ENCODE data around the gene ARL3.
A peak's percentile ranks its signal among the peaks of the same experiment; 100 is the strongest.
"Not testable (repeated sequence)": the region's sequence is repeated elsewhere in the genome, so short reads cannot be mapped to it uniquely, and the experiment has no call there.

Gene ARL3

GRCh38 chr10:102735065-102735562 lies 20.9 kb upstream of the ARL3 start:
- no peak for DNase-seq (ENCODE audit: low read depth in 2 of 2)

DNA sequence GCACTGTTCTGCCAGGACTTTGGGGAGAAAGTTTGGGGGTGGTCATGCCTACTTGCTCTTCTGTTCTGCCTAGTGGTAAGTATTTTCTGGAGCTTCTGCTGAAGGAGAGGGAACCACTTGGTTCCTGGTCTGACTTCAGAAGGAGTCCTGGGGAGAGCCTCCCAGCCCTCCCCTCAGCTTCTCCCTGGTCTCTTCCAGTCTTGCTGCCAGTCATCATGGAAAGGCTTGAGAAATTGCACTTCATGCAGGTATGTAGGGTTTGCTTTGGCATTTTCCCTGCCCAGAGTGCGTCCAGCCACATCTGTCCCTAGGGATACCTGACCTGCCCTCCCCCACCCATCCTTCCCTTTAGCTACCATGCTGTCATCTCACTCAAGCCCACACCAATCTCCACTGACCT lies 18.5 kb upstream of the ARL3 start:
- DNase-seq (ENCODE audit: low read depth in 2 of 2): no peak

- DNase-seq (ENCODE audit: low read depth in 2 of 2): no peak
Measured at GRCh38 chr10:102731222-102731800, 17.1 kb upstream of the ARL3 start.

- DNase-seq (ENCODE audit: low read depth in 2 of 2): peak in 1 of 2 donors; percentile 24
Measured at GRCh38 chr10:102729029-102730026, 15.1 kb upstream of the ARL3 start.

DNA sequence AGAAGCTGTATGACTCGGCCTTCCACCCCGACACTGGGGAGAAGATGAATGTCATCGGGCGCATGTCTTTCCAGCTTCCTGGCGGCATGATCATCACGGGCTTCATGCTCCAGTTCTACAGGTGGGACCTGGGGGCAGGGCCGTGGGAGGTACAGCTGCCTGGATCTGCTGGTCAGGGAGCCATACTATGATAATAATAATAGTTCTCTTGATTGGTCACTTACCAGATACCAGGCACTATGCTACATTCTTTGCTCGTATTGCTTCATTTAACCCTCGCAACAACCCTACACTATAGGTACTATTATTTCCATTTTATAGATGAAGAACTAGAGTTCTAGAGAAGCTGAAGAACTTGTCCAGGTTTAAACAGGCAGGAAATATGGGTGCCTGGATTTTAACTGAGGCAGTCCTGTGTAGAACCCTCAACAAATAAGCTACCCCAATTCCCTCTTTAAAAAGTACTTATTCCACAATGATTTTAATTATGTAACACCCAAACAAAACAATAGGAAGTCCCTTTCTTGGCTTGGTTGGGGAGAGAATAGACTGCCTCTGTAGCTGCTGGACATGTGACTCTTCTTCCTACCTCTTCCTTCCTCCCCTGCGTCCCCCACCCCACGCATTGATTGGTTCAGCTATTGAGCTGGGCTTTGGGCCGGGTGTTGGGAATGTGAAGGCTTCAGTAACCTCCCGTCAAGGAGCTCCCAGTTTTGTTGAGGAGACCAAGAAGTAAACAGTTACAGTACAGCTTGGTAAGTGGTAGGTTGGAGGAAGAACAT lies 13.0 kb upstream of the ARL3 start:
- no peak for DNase-seq (ENCODE audit: low read depth in 2 of 2)

DNA sequence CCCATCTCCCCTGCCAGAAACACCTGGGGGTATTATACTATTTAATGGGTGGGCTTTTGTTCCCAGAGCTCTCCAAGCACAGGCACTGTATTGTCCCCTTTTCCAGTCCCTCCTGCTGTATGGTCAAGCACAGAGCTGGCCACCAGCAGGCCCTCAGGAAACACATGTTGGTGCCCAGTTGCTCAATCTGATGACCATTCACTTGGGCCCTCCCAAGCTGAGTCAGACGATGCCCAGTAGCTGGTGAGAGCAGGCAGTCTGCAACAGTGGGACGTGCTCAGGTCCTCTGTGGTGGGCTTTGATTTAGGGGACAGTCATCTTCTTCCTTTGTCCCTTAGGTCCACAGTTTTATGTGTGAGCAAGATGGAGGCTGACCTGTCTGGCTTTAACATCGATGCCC lies 12.1 kb upstream of the ARL3 start:
- DNase-seq (ENCODE audit: low read depth in 2 of 2): no peak

- DNase-seq (ENCODE audit: low read depth in 2 of 2): no peak
Measured at GRCh38 chr10:102723989-102724388, 9.8 kb upstream of the ARL3 start.

DNA sequence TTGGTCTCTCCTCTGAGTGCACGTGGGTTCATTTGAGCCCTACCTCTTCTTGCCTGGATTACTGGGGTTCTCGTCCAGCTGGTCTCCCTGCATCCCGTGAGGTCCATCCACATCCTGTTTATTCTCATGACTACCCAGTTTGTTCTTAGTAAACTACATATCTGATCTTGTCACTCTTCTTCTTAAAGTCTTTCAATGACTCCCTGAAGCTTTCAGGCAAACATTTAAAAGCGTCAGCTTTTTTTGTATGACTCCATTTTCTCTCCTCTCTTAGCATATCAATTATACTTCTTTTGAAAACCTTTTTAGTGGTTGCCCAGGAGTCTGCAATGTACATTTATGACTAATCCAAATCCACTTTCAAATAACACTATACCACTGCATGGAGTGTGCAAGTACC lies 7.8 kb upstream of the ARL3 start:
- DNase-seq (ENCODE audit: low read depth in 2 of 2): no peak

- no peak for DNase-seq (ENCODE audit: low read depth in 2 of 2)
Measured at GRCh38 chr10:102720775-102721301, 6.6 kb upstream of the ARL3 start.

DNA sequence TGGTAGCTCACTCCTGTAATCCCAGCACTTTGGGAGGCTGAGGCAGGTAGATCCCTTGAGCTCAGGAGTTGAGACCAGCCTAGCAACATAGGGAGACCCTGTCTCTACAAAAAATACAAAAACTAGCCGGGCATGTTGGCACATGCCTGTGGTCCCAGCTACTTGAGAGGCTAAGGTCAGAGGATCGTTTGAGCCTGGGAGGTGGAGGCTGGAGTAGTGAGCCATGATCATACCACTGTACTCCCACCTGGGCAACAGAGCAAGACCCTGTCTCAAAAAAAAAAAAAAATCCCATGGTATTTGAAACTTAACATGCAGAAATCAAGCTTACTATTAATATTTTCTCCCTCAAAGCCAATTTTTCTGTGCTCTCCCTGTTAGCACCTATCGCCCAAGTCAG lies 6.1 kb upstream of the ARL3 start:
- DNase-seq (ENCODE audit: low read depth in 2 of 2): no peak

DNA sequence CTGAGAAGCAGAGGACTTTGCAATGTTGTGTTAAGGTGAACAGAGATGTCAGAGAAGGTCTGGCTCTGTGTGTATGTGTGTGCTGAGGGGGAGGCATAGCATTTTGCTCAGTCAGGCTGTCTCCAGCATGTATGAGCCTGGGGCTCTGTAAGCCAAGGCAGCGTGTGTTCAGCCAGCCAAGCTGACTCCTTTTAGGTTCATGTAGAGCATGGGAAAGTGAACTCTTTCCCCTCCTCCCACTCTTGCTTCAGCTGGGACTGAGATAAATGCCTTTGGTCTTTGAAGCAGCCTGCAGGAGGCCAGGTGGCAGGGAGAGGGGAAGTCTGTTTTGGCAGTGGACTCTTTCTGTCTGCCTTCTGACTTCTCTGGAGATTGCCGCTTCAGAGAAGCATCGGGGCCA lies 4.0 kb upstream of the ARL3 start:
- no peak for DNase-seq (ENCODE audit: low read depth in 2 of 2)

DNA sequence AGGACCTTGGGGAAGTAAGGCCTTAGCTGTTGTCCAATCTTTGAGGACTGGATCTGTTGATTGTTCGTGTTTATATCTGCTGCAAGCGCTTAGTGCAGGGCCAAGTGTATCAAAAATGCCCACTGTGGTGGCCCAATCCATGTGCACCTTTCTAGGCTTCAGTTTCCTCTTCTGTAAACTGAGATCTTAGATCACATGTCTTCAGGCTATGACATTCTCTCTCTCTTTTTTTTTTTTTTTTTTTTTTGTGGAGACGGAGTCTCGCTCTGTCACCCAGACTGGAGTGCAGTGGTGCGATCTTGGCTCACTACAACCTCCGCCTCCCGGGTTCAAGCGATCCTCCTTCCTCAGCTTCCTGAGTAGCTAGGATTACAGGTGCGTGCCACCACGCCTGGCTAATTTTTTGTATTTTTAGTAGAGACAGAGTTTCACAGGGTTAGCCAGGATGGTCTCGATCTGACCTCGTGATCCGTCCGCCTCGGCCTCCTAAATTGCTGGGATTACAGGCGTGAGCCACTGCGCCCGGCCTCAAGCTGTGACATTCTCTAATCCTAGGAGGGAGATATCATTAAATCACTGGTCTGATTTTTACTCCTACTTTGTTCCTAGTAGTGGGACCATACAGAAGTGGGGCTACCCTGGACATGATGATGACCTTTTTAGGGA lies 2.8 kb upstream of the ARL3 start:
- DNase-seq (ENCODE audit: low read depth in 2 of 2): not testable (repeated sequence)

DNA sequence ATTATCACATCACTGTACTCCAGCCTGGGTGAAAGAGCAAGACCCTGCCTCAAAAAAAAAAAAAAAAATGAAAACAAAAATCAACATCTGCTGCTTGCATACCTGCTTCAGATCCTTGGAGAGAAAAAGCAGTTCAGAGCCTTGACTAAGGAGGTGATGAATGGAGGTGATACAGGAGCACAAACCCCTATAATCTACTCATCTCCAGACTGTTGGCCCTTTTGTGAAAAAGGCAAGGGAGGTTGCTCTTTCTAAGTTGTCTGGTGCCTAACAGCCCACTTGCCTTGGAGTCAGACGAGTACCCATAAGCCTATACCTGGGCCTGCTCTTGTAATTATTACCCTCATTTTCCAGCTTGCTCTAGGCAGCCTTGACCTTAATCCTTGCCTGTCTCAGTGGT lies 1.7 kb upstream of the ARL3 start:
- DNase-seq (ENCODE audit: low read depth in 2 of 2): no peak

DNA sequence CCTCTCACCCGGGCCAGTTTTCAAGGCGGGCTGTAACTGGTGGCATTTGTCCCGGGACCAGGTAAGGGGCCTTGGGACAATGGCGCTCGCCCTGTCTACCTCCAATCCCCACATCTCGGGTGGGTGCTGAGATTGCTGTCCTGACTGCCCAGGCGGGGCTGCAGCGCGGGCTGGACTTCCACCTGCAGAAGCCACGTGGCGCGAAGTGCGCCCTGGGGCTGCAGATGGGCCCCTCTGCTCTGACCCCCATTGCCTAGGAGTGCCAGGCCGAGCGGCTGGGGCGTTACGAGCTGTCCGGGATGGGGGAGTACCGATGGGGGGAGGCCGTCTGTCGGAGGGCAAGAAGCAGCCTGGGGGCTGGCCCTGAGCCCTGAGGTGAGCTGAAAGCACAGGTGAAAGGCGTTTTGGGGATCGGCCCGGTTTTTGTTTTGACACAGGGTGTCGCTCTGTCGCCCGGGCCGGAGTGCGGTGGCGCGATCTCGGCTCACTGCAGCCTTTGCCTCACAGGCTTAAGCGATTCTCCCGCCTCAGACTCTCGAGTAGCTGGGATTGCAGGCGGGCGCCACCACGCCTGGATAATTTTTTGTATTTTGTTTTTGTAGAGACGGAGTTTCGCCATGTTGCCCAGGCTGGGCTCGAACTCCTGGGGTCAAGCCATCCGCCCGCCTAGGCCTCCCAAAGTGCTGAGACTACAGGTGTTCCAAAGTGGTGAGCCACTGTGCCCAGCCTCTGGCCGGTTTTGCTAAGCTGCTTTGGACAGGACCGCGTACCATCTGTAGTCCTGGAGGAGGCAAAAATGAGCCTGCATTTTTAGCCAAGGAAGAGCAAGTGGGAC lies 641 bp upstream of the ARL3 start, which contains the start of gene SFXN2:
Gene SFXN2 (plus strand): TSS at position 16 of the 835 bp plus-strand sequence. CDS start 12,001 bp downstream, outside the sequence.
- DNase-seq (ENCODE audit: low read depth in 2 of 2): peak in 1 of 2 donors; percentile 3

GRCh38 chr10:102713539-102713813 lies 721 bp downstream of the ARL3 start:
- DNase-seq (ENCODE audit: low read depth in 2 of 2): no peak

DNA sequence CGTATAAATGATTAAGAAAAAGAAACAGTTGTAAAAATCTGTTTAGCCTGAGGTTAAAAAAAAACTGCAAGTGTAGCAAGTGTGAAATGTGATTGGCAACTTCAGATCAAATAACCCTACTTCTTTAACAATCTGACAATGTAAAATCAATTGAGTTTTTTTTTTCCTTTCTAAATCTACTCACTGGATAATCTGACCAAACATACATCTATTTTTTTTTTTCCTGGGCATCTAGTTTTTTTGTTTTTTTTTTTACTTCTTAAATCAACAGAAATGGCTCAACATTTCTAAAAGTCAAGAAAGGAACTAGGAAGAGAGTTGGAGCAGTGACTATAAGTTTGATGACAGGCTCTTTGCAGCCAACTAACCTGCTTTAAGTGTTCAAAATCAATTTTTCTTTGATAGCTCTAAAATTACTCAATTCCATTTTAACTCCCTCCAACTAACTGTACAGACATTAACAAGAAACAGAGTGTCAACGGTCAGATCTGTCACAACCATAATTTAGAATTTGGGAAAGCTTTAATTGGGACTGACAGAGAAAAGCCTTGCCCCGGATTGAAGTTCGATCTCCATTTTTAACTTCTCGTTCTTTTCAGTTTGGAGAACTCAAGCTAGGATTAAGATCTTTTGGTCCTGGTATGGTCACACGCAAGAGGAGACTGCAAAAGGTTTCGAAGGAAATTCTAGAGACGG lies 1.2 kb downstream of the ARL3 start:
- DNase-seq (ENCODE audit: low read depth in 2 of 2): no peak

DNA sequence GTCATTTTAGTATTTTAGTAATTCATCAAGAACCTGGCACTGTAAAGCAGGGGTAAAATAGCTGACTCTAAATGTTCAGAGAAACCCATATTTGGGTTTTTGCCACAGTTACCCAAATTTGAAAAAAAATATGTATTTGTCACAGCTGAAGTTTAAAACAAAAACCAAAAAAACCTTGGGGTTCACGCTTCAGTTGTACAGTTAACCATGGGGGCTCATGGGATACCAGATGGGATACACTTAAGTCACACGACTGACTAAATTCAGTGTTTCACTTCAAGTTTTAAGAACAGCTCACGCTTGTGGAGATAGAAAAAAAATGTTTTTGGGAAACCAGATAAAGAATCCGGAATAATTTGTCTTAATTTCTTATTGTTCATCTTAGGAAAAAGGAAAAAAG lies 2.1 kb downstream of the ARL3 start:
- DNase-seq (ENCODE audit: low read depth in 2 of 2): no peak

DNA sequence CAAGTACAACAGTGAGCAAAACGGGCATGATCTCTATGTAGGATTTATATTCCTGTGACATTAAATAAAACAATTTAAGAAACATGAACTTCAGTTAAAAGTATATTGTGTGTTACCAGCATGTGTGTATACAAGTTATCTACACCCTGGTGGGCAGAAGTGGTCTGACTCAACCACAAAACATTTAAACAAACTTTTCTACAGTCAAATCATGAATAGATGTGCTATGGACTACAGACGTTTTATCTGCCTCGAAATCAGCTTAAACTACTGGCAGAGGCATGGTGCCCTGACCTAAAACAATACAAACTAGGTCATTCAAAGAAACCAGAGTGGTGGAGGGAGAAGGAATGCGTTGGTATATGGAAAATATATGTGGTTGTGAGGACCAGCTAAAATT lies 3.6 kb downstream of the ARL3 start:
- DNase-seq (ENCODE audit: low read depth in 2 of 2): no peak

GRCh38 chr10:102705531-102705930 lies 8.7 kb downstream of the ARL3 start:
- no peak for DNase-seq (ENCODE audit: low read depth in 2 of 2)

DNA sequence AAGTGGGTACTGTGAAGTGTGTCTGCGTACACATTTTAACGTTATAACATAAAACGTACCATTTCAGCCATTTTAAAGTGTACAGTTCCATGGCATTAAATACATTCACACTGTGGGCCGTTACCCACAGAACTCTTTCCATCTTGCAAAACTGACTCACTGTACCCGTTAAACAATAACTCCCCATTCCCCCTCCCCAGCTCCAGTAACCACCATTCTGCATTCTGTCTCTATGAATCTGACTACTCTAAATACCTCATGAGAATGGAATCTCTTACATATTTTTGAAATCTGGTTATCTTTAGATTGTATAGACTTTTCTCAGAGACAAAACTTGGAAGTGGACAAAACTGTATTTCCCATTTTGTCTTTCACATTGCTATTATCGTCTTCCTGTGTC lies 9.3 kb downstream of the ARL3 start:
- no peak for DNase-seq (ENCODE audit: low read depth in 2 of 2)

Measured in stimulated activated CD4-positive, alpha-beta T cell treated with anti-CD3 and anti-CD28 coated beads, Interleukin-1b, Interleukin-23, amount 100 ng/mL, for 1 hour (primary cell).